Measurements from ENCODE around the gene PRKCH. TPM values are rescaled to one million over a fixed set of nuclear protein-coding genes. Genes with fewer than 3 reads are reported as not detected.
A peak's percentile ranks its signal among the peaks of the same experiment; 100 is the strongest.

The PRKCH gene
- polyA plus RNA-seq, 2 of the 4 experiments (the other 2 are of a cell fraction): 10.0 to 10.2 TPM

GRCh38 chr14:61320806-61321384 is 484 bp upstream of the PRKCH start:
- H3K27ac ChIP-seq: peak overlapping the region; percentile 66 to 84

GRCh38 chr14:61322011-61322798 is 826 bp downstream of the PRKCH start:
- Histone ChIP-seq H3K9me3 (no peaks in the 10 kb centered on the region), H3K4me1 (peaks cover 6% of the 10 kb centered on the region; the same call in 1 of the 3 replicates), H3K4me3 (peak overlapping the region; percentile 69), H3K27ac (peak overlapping the region; percentile 66 to 84), H3K4me2 (peak overlapping the region; percentile 78)
- FAIRE-seq: no peak
- DNase-seq (ENCODE audit: low read depth in 1 of 2, low spot score in 1 of 2): peak in 1 of 2 experiments; percentile 6
- WGBS (ENCODE audit: missing lambda C conversion rate): 11% methylated on average over 22 of the region's 63 CpGs
- ChIA-PET POLR2A (interaction anchor here (1.7 kb wide), 1 partner anchor 117 kb away, joined by 5 read pairs; no protein-coding TSS in a partner anchor), CTCF (interaction anchor here (0.7 to 3.3 kb wide), 8 partner anchors 11 to 697 kb away, joined by 3 to 12 read pairs (median 3); no protein-coding TSS in a partner anchor)
- peak; percentile 13 to 22; a peak in 5 of 6 replicates for ATAC-seq
- TF ChIP-seq TFCP2L1 (CRISPR knock-in tag; IDR thresholded peaks at IDR 0.05): no peak
- no peak for TF ChIP-seq MAX (IDR thresholded peaks at IDR 0.05)
- TF ChIP-seq HOXB5 (CRISPR knock-in tag; IDR thresholded peaks at IDR 0.05): no peak
- TF ChIP-seq RARB (CRISPR knock-in tag; IDR thresholded peaks at IDR 0.05): no peak
- TF ChIP-seq USF2 (IDR thresholded peaks at IDR 0.05): no peak
- TF ChIP-seq PHF8 (IDR thresholded peaks at IDR 0.05; ENCODE audit: borderline replicate concordance, low read depth): no peak
- TF ChIP-seq ZSCAN20 (CRISPR knock-in tag; IDR thresholded peaks at IDR 0.05): no peak
- no peak for TF ChIP-seq CEBPB (IDR thresholded peaks at IDR 0.05)
- TF ChIP-seq REST (IDR thresholded peaks at IDR 0.05): no peak
- TF ChIP-seq HOXA7 (CRISPR knock-in tag; IDR thresholded peaks at IDR 0.05): no peak
- TF ChIP-seq CTCF (IDR thresholded peaks at IDR 0.05): no peak
- TF ChIP-seq GATA3 (IDR thresholded peaks at IDR 0.05; ENCODE audit: borderline replicate concordance): no peak
- TF ChIP-seq HOXB13 (CRISPR knock-in tag; IDR thresholded peaks at IDR 0.05; ENCODE audit: low read depth): no peak

More at GRCh38 chr14:61320806-61321384, 484 bp upstream of the PRKCH start:
- Histone ChIP-seq H3K4me3 (peak overlapping the region; percentile 69), H3K4me2 (peak overlapping the region; percentile 78), H3K4me1 (peaks cover 6% of the 10 kb centered on the region; the same call in 1 of the 3 replicates), H3K9me3 (no peaks in the 10 kb centered on the region)
- ChIA-PET POLR2A (interaction anchor here (1.7 kb wide), 1 partner anchor 118 kb away, joined by 5 read pairs; no protein-coding TSS in a partner anchor), CTCF (interaction anchor here (1.2 to 3.3 kb wide), 6 partner anchors 9 to 41 kb away, joined by 3 to 12 read pairs (median 4); no protein-coding TSS in a partner anchor)
- DNase-seq (ENCODE audit: low read depth in 1 of 2, low spot score in 1 of 2): no peak
- no peak for FAIRE-seq
- no peak for TF ChIP-seq HMGXB4 (CRISPR knock-in tag; IDR thresholded peaks at IDR 0.05; ENCODE audit: borderline replicate concordance)
- TF ChIP-seq HOXA7 (CRISPR knock-in tag; IDR thresholded peaks at IDR 0.05): no peak
- no peak for TF ChIP-seq FOSB (CRISPR knock-in tag; IDR thresholded peaks at IDR 0.05)
- no peak for TF ChIP-seq MAFK (IDR thresholded peaks at IDR 0.05; ENCODE audit: partially characterized antibody)
- no peak for TF ChIP-seq CEBPB (IDR thresholded peaks at IDR 0.05)
- TF ChIP-seq GATA3 (IDR thresholded peaks at IDR 0.05; ENCODE audit: borderline replicate concordance): no peak
- TF ChIP-seq TFCP2L1 (CRISPR knock-in tag; IDR thresholded peaks at IDR 0.05): no peak
- TF ChIP-seq HEYL (CRISPR knock-in tag; IDR thresholded peaks at IDR 0.05): no peak
- no peak for TF ChIP-seq RFX5 (IDR thresholded peaks at IDR 0.05)
- TF ChIP-seq ZNF302 (CRISPR knock-in tag; IDR thresholded peaks at IDR 0.05): no peak
- TF ChIP-seq EP300 (IDR thresholded peaks at IDR 0.05): no peak
- no peak for TF ChIP-seq PBX3 (IDR thresholded peaks at IDR 0.05)
- TF ChIP-seq HOXB5 (CRISPR knock-in tag; IDR thresholded peaks at IDR 0.05): no peak
- no peak for TF ChIP-seq HES2 (IDR thresholded peaks at IDR 0.05)
- 63% methylated on average over 17 of the region's 29 CpGs for WGBS (ENCODE audit: missing lambda C conversion rate)
- ATAC-seq: peak in 1 of 2 experiments; percentile 55; a peak in 3 of 6 replicates

Measured in A549 (cell line).